Measurements from ENCODE around the gene DBNDD1.

GRCh38 chr16:89958596-89958995 is 60.7 kb downstream of the DBNDD1 start:
- TF ChIP-seq EZH2 (IDR thresholded peaks at IDR 0.05; ENCODE audit: insufficient read depth, low read length): no peak
- TF ChIP-seq CTCF (IDR thresholded peaks at IDR 0.05; ENCODE audit: insufficient read depth, low read depth, low read length): no peak
